K562 treated with DMSO at 1 percent for 4 hours (cell line): ENCODE results near the gene APOLD1. TPM values are rescaled to one million over a fixed set of nuclear protein-coding genes. Genes with fewer than 3 reads are reported as not detected.

Experiments used
- total RNA-seq: library from RNA; unstranded; fragments of 300-600 nt; gene quantifications from 2 replicates; pipeline ENCODE4 v1.2.3, GENCODE V29; 2022; ENCODE audit not compliant: insufficient read depth

The APOLD1 gene, protein sequence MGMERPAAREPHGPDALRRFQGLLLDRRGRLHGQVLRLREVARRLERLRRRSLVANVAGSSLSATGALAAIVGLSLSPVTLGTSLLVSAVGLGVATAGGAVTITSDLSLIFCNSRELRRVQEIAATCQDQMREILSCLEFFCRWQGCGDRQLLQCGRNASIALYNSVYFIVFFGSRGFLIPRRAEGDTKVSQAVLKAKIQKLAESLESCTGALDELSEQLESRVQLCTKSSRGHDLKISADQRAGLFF
- total RNA-seq: 1.1 and 1.5 TPM in 2 replicates

DNA sequence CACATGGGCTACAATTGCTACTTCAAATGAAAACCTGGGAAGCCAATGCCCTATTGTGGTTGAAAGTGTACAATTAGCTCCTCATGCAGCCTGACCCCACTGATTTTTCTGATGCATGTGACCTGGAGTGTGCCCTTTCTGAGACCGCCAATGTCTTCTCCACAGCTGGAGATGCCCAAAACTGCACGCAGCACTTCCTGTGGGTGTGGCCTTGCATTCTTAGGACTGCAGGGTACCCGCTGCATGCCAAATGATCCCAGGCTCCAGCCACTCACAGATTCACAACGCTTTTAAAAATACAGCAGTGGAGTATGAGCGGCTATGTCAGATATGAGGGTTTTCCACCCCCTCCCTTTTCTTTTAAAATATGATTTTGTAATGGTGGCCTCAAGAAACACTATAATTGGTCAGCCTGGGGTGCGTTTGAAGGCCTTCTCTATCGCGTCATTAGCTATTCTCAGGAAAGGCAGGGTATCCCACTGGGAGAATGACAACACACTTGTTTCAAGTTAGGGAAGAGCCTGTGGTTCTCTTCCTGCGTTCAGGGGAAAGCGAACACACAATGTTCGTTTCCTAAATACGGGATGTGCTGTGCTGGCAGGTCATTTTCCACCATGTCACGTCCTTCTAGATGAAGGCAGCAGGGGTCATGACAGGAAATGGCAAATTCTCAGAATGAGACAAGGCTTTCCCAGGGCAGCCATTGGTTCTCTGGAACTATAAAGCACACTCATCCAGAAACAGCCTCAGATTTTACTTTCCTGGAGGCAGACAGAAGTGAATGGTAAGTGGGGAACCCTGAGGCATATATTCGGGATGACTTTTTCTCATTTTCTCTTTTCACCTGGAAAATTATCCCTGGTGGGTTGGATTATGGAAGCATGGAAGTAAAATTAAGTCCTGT, at the start of gene APOLD1:
Gene APOLD1, plus strand, starts transcription at position 749 of the 904 bp plus-strand sequence. Its CDS starts 33 bp downstream, at position 782.

DNA sequence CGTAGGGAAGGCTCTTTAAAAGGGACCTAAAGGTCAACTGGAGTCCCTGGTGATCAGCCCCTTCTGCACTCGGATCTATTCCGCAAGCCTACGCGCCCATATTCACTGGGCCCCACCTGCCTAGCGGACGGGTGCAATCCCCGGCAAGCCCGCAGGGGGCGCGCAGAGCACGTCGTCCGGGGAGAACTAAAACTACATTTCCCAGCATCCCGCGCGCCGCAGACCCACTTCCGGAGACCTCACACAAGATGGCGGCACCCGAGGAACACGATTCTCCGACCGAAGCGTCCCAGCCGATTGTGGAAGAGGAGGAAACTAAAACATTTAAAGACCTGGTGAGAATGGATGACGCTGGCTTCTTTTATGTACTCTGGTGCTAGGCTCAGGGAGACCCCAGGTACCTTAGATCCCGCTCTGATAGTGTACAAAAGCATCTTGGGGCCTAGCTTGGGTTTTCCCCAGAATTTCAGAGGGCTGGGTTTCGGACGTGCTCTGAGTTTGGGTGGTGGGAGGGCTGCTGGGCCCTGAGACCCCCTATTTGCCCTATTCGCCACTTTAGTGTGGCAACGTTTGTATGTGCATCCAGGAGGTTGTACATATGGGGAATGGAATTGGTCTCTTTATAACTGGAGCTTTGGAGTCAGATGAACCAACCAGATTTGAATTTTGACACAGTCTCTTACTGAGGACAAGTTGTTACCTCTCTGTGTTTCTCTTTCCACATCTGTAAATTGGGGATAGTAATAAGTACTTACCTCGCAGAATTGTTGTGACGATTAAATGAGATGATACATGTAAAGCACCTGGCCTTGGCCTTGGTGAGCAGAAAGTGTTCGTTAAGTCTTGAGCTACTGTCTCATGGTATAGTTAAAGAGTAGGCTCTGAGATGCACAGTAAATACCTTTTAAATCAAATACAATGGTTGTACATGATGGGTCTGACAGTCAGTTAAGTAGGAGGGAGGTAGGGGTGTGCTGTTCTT, 28.0 kb downstream of the APOLD1 start, which contains the start of gene DDX47:
Gene DDX47, plus strand, starts transcription at position 227 of the 982 bp plus-strand sequence. Its CDS starts 22 bp downstream, at position 249.

Other genes starting within 250 kb of the APOLD1 start
- 3.5 and 4.8 TPM in 2 replicates for gene DUSP16, start 222.8 kb upstream of the APOLD1 start, total RNA-seq
- gene CREBL2, start 173.8 kb upstream of the APOLD1 start, total RNA-seq: 6.8 and 7.5 TPM in 2 replicates
- 0.99 TPM in 1 of 2 replicates, not detected in the other for gene GPR19, start 89.5 kb upstream of the APOLD1 start, total RNA-seq
- 26.6 and 29.9 TPM in 2 replicates for gene CDKN1B, start 68.3 kb upstream of the APOLD1 start, total RNA-seq
- gene DDX47, start 27.7 kb downstream of the APOLD1 start, total RNA-seq: 15.8 and 19.4 TPM in 2 replicates
- not detected in 2 replicates for gene GPRC5A, start 105.9 kb downstream of the APOLD1 start, total RNA-seq
- 0.99 TPM in 1 of 2 replicates, not detected in the other for gene GPRC5D, start 166.5 kb downstream of the APOLD1 start, total RNA-seq
- 11.2 and 14.4 TPM in 2 replicates for gene HEBP1, start 214.6 kb downstream of the APOLD1 start, total RNA-seq